ENCODE results near the gene CEP131.
A peak's percentile ranks its signal among the peaks of the same experiment; 100 is the strongest.
"Not testable (repeated sequence)": the region's sequence is repeated elsewhere in the genome, so short reads cannot be mapped to it uniquely, and the experiment has no call there.

The CEP131 gene

DNA sequence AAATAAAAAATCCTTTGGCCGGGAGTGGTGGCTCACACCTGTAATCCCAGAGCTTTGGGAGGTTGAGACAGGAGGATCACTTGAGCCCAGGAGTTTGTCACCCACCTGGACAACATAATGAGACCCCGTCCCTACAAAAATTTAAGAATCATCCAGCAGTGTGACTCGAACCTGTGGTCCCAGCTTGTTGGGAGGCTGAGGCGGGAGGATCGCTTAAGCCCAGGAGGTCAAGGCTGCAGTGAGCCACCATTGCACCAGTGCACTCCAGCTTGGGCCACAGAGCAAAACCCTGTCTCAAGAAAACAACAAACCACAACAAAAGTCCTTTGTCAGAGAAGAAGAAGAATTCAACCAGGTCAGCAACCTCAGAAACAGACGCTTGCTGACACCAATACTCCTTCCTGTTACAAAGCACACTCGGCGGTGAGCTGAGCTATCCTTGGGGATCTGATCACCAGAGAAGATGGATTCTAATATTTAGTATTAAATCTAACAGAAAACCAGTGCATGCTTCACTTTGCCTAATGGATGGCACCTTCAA lies 70.4 kb downstream of the CEP131 start:
- no peak for DNase-seq (ENCODE audit: low read depth in 2 of 2)

- no peak for DNase-seq (ENCODE audit: low read depth in 2 of 2)
These were observed 71.5 kb downstream of the CEP131 start for GRCh38 chr17:81151278-81151677.

GRCh38 chr17:81150377-81151077 lies 72.2 kb downstream of the CEP131 start:
- DNase-seq (ENCODE audit: low read depth in 2 of 2), result no peak

GRCh38 chr17:81148986-81149533 lies 73.7 kb downstream of the CEP131 start:
- no peak for DNase-seq (ENCODE audit: low read depth in 2 of 2)

- no peak for DNase-seq (ENCODE audit: low read depth in 2 of 2)
These were observed 74.2 kb downstream of the CEP131 start for GRCh38 chr17:81148571-81148970.

DNA sequence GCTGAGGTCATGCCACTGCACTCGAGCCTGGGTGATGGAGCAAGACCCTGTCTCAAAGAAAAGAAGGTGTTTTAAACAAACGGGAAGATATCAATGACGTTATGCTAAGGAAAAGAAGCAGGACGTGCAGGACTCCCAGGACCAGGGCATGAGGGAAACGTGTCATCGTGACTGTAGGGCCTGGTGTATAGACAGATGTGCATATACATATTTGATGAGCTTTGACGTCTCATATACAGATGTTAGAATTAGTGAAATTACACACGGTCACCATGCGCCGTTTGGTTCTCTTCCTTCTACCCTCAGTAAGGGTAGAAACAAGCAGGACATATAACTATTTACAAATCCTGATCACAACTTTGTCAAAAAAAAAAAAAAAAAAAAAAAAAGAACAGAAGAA lies 75.1 kb downstream of the CEP131 start:
- DNase-seq (ENCODE audit: low read depth in 2 of 2), result no peak

DNA sequence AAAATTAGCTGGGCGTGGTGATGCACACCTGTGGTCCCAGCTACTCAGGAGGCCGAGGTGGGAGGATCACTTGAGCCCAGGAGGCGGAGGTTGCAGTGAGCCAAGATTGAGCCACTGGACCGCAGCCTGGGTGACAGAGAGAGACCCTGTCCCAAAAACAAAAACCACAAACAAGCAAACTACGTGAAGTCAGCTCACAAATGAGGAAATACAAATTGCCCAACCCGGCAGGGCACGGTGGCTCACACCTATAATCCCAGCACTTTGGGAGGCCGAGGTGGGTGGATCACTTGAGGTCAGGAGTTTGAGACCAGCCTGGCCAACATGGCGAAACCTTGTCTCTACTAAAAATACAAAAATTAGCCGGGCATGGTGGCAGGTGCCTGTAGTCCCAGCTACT lies 76.6 kb downstream of the CEP131 start:
- DNase-seq (ENCODE audit: low read depth in 2 of 2), result not testable (repeated sequence)

GRCh38 chr17:81144423-81144781 lies 78.4 kb downstream of the CEP131 start:
- no peak for DNase-seq (ENCODE audit: low read depth in 2 of 2)

DNA sequence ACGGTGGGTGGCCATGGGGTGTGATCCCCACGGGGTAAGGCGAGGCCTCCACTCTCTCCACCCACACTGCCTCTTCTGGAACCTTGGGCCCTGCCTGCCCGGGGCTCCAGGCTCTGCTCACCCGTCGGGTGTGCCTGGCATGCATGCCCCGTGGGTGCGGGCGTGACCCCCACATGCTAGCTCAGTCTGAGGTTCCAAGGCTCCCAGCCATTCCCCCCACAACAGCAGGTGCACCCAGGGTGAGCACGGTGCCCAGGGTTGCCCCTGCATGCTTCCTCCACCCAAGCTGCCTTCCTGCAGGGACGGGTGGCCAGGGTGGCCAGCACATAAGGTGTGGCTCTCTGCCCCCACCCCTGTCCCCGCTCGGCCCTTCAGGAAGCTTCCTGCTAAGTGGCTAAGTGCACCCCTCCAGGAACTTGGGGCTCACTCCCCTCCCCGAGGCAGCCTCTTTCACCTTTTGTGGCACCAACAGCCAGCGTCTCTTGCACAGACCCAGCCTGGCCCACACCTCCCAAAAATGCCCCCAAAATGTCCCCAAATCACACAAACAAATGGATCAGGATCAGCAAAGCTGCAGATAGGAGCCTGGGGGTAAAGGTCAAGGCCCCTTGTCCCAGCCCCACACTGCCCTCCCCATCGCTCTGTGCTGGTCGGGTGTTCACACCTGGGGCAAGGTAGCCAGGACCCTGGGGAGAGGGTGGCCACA lies 78.9 kb downstream of the CEP131 start:
- no peak for DNase-seq (ENCODE audit: low read depth in 2 of 2)

DNA sequence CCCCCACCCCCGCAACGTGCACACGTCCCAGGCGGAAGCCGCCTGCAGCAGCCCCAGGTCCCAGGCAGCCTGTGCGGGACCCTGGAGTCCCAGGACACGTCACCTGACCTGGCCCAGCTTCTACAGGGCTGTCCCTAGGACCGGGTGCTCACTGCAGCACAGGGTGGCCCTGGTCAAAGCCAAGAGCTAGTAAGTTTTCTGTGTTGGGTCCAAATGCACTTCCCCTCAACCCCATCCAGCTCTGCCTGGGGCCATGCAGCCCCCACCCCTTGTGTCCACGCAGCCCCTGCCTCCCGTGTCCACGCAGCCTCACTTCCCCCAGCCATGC lies 79.6 kb downstream of the CEP131 start:
- no peak for DNase-seq (ENCODE audit: low read depth in 2 of 2)

GRCh38 chr17:81142301-81143199 lies 80.2 kb downstream of the CEP131 start:
- peak in 1 of 2 donors; percentile 32 for DNase-seq (ENCODE audit: low read depth in 2 of 2)

- DNase-seq (ENCODE audit: low read depth in 2 of 2), result no peak
These were observed 82.1 kb downstream of the CEP131 start for GRCh38 chr17:81140695-81141094.

DNA sequence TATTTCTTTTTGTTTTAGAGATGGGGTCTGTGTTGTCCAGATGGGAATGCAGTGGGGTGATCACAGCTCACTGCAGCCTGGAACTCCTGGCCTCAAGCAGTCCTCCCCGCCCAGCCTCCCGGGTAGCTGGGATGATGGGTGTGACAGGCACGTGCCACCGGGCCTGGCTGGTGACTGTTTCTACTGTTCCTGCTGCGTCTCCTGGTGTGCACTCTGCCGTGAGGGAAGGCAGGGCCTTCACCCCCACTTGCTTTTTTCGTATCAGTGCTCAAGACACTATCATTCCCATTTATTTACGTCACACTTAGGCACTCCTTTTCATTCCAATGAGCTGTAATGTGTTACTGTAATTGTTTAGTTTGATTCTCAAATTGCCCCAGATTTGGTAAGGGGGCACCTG lies 82.7 kb downstream of the CEP131 start:
- no peak for DNase-seq (ENCODE audit: low read depth in 2 of 2)
